Pancreas (tissue), 10 donors: ENCODE measurements around the gene CAPZB. TPM values are rescaled to one million over a fixed set of nuclear protein-coding genes. Genes with fewer than 3 reads are reported as not detected.

ENCODE experiments used
- ATAC-seq, 4 donors: fragments of 200-7000 bp; cut with Tn5 transposase; one replicate each; pipeline versions ENCODE4 v1.8.0 to v1.9.1; 2020; ENCODE audit warnings: mild to moderate bottlenecking in 4 of 4, moderate library complexity in 4 of 4
- DNase-seq, 6 donors: peaks; one replicate each; pipeline ENCODE4 v3.0.0-alpha.2; 2020
- FAIRE-seq: peaks from 2 replicates; lab custom pipeline; 2012; peaks lifted over from hg19 to GRCh38; lab: Jason Lieb, UNC
- H3K27ac ChIP-seq, 4 donors: fragments of 200-600 bp; sonication (generic); 1 replicate in 3 of 4; 2 replicates in 1 of 4; pipeline versions ENCODE4 v1.5.0 to v1.8.0; 2020
- H3K27me3 ChIP-seq, 4 donors: fragments of 200-600 bp; one replicate each; pipeline ENCODE4 v1.8.0; 2021
- H3K36me3 ChIP-seq, 3 donors: fragments of 200-600 bp; sonication (generic) in 1 of 3; one replicate each; pipeline versions ENCODE4 v1.5.0 to v1.8.0; 2020 to 2021
- H3K4me1 ChIP-seq, 3 donors: fragments of 200-600 bp; one replicate each; pipeline ENCODE4 v1.8.0; 2021
- H3K4me3 ChIP-seq, 4 donors: fragments of 200-600 bp; sonication (generic) in 2 of 4; one replicate each; pipeline versions ENCODE4 v1.5.0 to v1.8.0; 2020 to 2021
- H3K9me3 ChIP-seq, 4 donors: fragments of 200-600 bp; one replicate each; pipeline ENCODE4 v1.8.0; 2021
- WGBS, 2 donors: extraction: QIAGEN DNeasy Blood & Tissue Kit; methylation state at CpG; one replicate each; pipeline ENCODE4 v1.1.7; 2013; 5-methylcytosine and 5-hydroxymethylcytosine counted together
- intact Hi-C, 3 donors: fragments of 100-400 bp; cut with DNase I; formaldehyde crosslinking; loops; one replicate each; pipeline versions ENCODE4 v1.11.1 to v1.14.2; 2022
- polyA plus RNA-seq, 2 donors: library from polyadenylated mRNA; stranded (reverse); fragments of 200-250 nt; gene quantifications; one replicate each; pipeline ENCODE4 v1.2.3, GENCODE V29; 2013
- total RNA-seq, 6 donors: library from RNA; stranded (reverse); fragmentation: NEBNext Ultra II Directional in 4 of 6; extraction: Animal tissue kit (Norgen Biotek cat#: 25700) in 4 of 6; gene quantifications; one replicate each; pipeline versions ENCODE4 v1.2.1 to v1.2.4, GENCODE V29; 2021 to 2023
- TF ChIP-seq, protein P1 (sequence below), 4 donors: fragments of 200-600 bp; sonication (generic) in 3 of 4; IDR thresholded peaks; one replicate each; pipeline versions ENCODE4 v1.5.0 to v1.8.0; 2021; ENCODE audit warnings: antibody characterized with exemption in 4 of 4
- donor health status: healthy with polysubstance abuse.
- donor health status: DM: no; HTN: no; CAD: no; lungs with moderate emphysema.
- donor health status: DM: no; HTN: no; CAD: no.
- donor health status: control.
- donor health status: control.
- donor health status: Bipolar disorder and iron deficiency.
- donor health status: DM: yes; HTN: yes; CAD: no.
- donor health status: DM: no; HTN: no; CAD: no.
- donor health status: DM: no; HTN: no; CAD: no.
- donor health status: DM: yes; HTN: yes; CAD: no.

Gene CAPZB
- total and polyA plus RNA-seq, 8 donors: 43.2 to 124 (median 74.9) TPM

DNA sequence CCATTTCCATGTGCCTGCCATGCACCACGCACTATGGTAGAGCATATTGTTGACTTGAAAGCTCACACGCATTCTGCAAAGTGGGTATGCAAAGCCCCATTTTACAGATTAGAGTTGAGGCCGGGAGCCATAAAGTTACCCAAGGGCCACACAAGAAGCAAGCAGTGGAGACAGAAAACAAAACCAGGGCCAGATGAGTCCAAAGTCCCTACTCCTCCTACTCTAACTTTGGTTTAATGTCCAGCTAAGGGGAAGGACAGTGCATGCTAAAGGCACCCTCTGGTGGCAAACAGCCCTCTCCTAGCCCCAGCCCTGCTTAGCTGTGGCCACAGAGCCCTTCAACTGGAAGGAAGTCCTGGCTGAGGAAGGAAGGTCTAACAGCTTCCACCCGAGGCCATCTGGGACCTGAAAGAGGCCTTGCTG lies 98.3 kb downstream of the CAPZB start:
- H3K36me3 ChIP-seq: no peaks in the 10 kb centered on the region
- DNase-seq: no peak
- peaks cover 4 to 11% (median 9%) of the 10 kb centered on the region in 3 donors for H3K4me1 ChIP-seq
- intact Hi-C loops: loop anchor here in 1 of 3 donors (5.0 kb wide), 1 partner anchor 260 kb away; no protein-coding TSS in a partner anchor
- no peak overlapping the region for H3K4me3 ChIP-seq
- TF ChIP-seq, protein P1, sequence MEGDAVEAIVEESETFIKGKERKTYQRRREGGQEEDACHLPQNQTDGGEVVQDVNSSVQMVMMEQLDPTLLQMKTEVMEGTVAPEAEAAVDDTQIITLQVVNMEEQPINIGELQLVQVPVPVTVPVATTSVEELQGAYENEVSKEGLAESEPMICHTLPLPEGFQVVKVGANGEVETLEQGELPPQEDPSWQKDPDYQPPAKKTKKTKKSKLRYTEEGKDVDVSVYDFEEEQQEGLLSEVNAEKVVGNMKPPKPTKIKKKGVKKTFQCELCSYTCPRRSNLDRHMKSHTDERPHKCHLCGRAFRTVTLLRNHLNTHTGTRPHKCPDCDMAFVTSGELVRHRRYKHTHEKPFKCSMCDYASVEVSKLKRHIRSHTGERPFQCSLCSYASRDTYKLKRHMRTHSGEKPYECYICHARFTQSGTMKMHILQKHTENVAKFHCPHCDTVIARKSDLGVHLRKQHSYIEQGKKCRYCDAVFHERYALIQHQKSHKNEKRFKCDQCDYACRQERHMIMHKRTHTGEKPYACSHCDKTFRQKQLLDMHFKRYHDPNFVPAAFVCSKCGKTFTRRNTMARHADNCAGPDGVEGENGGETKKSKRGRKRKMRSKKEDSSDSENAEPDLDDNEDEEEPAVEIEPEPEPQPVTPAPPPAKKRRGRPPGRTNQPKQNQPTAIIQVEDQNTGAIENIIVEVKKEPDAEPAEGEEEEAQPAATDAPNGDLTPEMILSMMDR (IDR thresholded peaks at IDR 0.05): no peak
- H3K9me3 ChIP-seq: no peaks in the 10 kb centered on the region
- no peaks in the 10 kb centered on the region for H3K27me3 ChIP-seq
- no peak for ATAC-seq
- H3K27ac ChIP-seq: no peak overlapping the region
- no peak for FAIRE-seq
- 89% methylated on average over 4 of the region's 4 CpGs for WGBS, 2 donors

DNA sequence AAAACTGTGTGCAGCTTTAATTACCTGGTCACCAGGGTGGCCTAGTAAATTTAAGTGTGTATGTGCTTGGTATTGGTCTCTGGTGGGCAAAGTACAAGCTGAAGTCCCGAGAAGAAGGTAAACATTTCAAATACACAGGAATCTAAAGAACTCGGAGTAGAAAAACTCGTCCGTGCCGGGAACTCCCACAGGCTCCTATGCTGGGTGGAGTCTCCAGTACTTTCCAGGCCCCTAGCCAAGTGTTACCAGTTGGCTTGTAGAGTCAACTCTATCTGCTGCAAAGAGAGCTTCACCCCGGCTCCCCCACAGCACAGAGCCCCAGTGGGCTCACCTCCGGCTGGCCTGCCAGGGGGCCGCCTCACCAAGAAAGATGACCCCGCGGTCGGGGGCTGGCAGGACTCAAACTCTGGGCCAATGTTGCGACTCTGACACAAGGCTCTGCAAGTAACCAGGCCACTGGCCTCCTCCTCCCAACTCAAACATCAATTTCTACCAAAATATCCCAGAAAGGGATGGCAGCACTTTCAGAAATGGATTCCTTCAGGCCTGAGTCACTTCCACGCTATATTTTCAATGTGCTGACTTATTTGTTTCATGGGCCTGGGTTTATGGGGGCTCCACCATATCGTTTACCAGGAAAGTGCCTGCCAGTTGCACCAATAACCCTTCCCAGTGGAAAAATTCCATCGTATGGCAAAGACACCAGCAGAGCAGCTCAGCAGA lies 99.3 kb downstream of the CAPZB start:
- WGBS, 2 donors: 46 to 49% methylated on average over 15 of the region's 15 CpGs
- TF ChIP-seq, protein P1 (IDR thresholded peaks at IDR 0.05): no peak
- peak overlapping the region in 2 of 4 donors; percentile 23 to 56 for H3K27ac ChIP-seq
- peak; percentile 74 to 89 (median 81) for ATAC-seq
- H3K36me3 ChIP-seq: no peaks in the 10 kb centered on the region
- no peaks in the 10 kb centered on the region for H3K27me3 ChIP-seq
- no peak for FAIRE-seq
- DNase-seq: peak in 4 of 6 donors; percentile 34 to 71 (median 39)
- no peaks in the 10 kb centered on the region for H3K9me3 ChIP-seq
- intact Hi-C loops: loop anchor here in 1 of 3 donors (5.0 kb wide), 1 partner anchor 261 kb away; no protein-coding TSS in a partner anchor
- no peak overlapping the region for H3K4me3 ChIP-seq
- H3K4me1 ChIP-seq: peaks cover 4 to 11% (median 9%) of the 10 kb centered on the region in 3 donors

DNA sequence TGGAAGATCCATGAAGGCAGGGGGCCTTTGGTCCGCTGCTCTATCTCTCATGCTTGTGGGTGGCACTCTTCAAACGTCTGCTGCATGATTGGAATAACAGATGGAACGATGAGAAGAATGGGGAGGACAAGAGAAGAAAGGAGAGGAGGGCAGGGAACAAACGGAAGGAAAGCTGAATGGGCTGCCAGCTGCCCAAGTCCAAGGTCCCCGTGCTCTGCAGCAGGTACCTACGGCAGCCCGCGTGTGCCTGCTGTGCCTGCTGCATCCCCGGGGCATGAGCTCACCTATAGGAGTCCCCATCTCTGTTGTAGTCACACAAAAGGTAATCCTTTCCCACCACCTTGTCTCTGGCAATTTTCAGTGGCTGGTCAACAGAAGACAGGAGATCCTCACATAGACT lies 100.1 kb downstream of the CAPZB start:
- FAIRE-seq (no peak), DNase-seq (no peak), ATAC-seq (peak in 1 of 4 donors; percentile 8)
- TF ChIP-seq, protein P1 (IDR thresholded peaks at IDR 0.05): no peak
- no peak overlapping the region for H3K4me3 ChIP-seq
- no peaks in the 10 kb centered on the region for H3K36me3 ChIP-seq
- H3K27ac ChIP-seq: peak overlapping the region in 1 of 4 donors; percentile 56
- H3K9me3 ChIP-seq: no peaks in the 10 kb centered on the region
- intact Hi-C loops: loop anchor here in 1 of 3 donors (5.0 kb wide), 1 partner anchor 262 kb away; no protein-coding TSS in a partner anchor
- H3K4me1 ChIP-seq: peaks cover 4 to 11% (median 9%) of the 10 kb centered on the region in 3 donors
- no peaks in the 10 kb centered on the region for H3K27me3 ChIP-seq
- 68 to 76% methylated on average over 9 of the region's 9 CpGs for WGBS, 2 donors

DNA sequence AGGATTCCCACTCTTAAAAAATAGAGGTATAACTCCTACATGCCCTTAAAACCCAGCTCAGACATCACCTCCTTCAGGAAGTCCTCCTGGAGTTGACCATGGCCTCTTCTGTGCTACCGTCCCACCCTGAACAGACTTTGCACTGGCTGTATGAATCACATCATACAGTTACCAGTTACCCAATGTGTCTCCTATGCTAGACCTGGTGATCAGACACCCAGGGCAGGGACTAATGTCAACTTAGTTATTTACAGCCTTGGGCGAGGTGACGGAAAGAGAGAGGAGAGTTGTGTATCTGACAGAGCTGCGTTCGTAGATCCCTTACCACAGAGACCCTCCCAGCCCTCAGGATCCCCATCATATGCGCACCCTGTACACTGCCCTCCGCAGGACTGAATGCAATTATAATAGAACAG lies 100.6 kb downstream of the CAPZB start:
- intact Hi-C loops: loop anchor here in 1 of 3 donors (5.0 kb wide), 1 partner anchor 263 kb away; no protein-coding TSS in a partner anchor
- no peak for FAIRE-seq

More for the DNA sequence above, 100.6 kb downstream of the CAPZB start:
- ATAC-seq (peak in 2 of 4 donors; percentile 17 to 43), DNase-seq (peak in 1 of 6 donors; percentile 2)
- no peaks in the 10 kb centered on the region for H3K27me3 ChIP-seq
- peaks cover 4 to 11% (median 9%) of the 10 kb centered on the region in 3 donors for H3K4me1 ChIP-seq
- no peak overlapping the region for H3K4me3 ChIP-seq
- H3K36me3 ChIP-seq: no peaks in the 10 kb centered on the region
- H3K27ac ChIP-seq: no peak overlapping the region
- TF ChIP-seq, protein P1 (IDR thresholded peaks at IDR 0.05): no peak
- 95 to 98% methylated on average over 7 of the region's 7 CpGs for WGBS, 2 donors
- no peaks in the 10 kb centered on the region for H3K9me3 ChIP-seq
